Measurements from ENCODE around the gene SELENOV. TPM values are rescaled to one million over a fixed set of nuclear protein-coding genes. Genes with fewer than 3 reads are reported as not detected.

The SELENOV gene, protein sequence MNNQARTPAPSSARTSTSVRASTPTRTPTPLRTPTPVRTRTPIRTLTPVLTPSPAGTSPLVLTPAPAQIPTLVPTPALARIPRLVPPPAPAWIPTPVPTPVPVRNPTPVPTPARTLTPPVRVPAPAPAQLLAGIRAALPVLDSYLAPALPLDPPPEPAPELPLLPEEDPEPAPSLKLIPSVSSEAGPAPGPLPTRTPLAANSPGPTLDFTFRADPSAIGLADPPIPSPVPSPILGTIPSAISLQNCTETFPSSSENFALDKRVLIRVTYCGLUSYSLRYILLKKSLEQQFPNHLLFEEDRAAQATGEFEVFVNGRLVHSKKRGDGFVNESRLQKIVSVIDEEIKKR
- 3.0 TPM for polyA plus RNA-seq (2013, experiment 1 of 2)
- 5.6 TPM for polyA plus RNA-seq (2013, experiment 2 of 2)

DNA sequence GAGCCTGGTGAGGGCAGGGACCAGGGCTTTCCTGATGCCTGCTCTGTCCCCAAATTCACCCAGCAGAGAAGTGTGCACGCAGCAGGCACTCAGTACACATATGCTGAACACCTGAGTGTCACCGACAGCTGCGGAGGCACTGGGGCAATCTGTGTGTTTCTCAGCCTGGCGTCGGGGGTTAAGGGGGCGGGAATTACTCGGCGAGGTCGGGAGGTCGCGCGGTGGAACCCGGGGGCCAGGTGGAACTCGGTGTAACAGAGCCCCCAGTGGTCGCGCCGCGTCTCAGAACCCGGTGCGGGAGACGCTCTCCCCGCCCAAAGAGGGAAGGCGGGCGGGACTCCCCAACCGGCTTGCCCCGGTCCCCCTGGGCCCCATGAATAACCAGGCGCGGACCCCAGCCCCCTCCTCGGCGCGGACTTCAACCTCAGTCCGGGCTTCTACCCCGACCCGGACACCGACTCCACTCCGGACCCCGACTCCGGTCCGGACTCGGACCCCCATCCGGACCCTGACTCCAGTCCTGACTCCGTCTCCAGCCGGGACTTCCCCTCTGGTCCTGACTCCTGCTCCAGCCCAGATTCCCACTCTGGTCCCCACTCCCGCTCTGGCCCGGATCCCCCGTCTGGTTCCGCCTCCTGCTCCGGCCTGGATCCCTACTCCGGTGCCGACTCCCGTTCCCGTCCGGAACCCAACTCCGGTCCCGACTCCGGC, at the start of gene SELENOV:
TSS of gene SELENOV (plus strand) at position 300 of the 711 bp plus-strand sequence. CDS start at position 374, 74 bp downstream.
- Histone ChIP-seq H3K27me3 (ENCODE audit: insufficient read depth, low read length) (peaks cover 26% of the 10 kb centered on the region), H3K9ac (ENCODE audit: low read depth, low read length) (peak within 1 kb of the TSS; percentile 77), H3K4me1 (ENCODE audit: insufficient read depth, low read length) (peaks cover 3% of the 10 kb centered on the region), H3K27ac (ENCODE audit: low read depth, low read length) (peak within 1 kb of the TSS; percentile 53; the same call in 1 of the 2 replicates), H3K9me3 (ENCODE audit: insufficient read depth, low read depth, low read length) (no peaks in the 10 kb centered on the region), H3K36me3 (ENCODE audit: insufficient read depth, low read length) (no peaks in the 10 kb centered on the region), H3K4me3 (ENCODE audit: low read length) (peak within 1 kb of the TSS; percentile 89)
- WGBS: under 1% methylated on average over 56 of the region's 56 CpGs

DNA sequence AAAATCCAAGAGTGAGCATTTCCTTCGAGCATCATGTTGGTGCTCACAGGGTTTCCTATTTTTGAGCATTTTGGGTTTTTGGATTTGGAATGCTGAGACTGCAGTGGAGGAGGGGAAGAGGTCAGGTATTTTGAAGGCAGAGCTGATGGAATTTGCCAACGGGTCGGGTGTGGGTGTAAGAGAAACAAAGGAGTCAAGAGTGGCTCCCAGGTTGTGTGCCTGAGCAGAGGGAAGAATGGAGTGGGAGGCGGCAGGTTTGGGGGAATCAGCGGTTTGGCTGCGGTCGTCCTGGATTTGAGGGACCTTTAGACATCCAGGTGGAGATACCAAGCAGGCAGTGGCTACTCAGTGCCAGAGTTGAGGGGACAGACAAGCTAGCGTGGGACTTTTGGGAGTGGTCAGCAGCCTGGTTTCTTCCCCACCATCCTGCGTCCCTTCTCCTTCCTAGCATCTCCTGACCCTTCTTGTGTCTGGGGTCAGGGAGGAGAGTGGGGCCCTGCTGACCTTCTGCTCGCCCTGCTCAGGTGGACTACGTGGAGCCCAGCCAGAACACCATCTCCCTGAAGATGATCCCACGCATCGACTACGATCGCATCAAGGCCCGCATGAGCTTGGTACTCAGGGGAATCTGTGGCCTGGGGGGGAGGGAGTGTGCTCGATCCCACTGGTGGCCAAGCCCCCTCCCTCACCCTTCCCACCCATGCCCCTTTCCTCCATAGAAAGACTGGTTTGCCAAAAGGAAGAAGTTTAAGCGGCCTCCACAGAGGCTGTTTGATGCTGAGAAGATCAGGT, 48.8 kb upstream of the SELENOV start:
- H3K36me3 ChIP-seq (ENCODE audit: insufficient read depth, low read length): peaks cover 85% of the 10 kb centered on the region
- H3K9ac ChIP-seq (ENCODE audit: low read depth, low read length): no peak overlapping the region
- no peaks in the 10 kb centered on the region for H3K27me3 ChIP-seq (ENCODE audit: insufficient read depth, low read length)
- H3K27ac ChIP-seq (ENCODE audit: low read depth, low read length): no peak overlapping the region
- no peak overlapping the region for H3K4me3 ChIP-seq (ENCODE audit: low read length)
- H3K9me3 ChIP-seq (ENCODE audit: insufficient read depth, low read depth, low read length): no peaks in the 10 kb centered on the region
- WGBS: 95% methylated on average over 17 of the region's 18 CpGs
- H3K4me1 ChIP-seq (ENCODE audit: insufficient read depth, low read length): no peaks in the 10 kb centered on the region

DNA sequence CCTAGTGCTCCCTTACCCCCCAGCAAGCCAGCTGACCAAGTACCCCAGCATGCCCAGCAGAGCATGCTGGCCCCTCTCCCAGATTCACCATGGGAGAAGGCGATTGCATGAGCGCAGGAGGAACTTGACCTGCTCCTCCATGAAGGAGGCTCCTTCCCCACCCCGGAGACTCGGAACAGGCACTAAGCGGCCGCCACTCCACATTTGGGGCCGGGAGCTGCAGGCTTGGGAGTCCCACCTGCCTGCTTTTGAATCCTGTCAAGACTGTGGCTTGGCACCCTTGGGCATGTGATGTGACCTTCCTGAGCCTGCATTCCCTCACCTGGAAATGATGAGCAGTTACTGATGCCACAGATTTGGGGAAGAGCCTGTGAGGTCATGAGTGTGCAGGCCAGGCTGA, 47.0 kb upstream of the SELENOV start:
- Histone ChIP-seq H3K27ac (ENCODE audit: low read depth, low read length) (no peak overlapping the region), H3K9ac (ENCODE audit: low read depth, low read length) (no peak overlapping the region), H3K27me3 (ENCODE audit: insufficient read depth, low read length) (no peaks in the 10 kb centered on the region), H3K4me1 (ENCODE audit: insufficient read depth, low read length) (no peaks in the 10 kb centered on the region), H3K36me3 (ENCODE audit: insufficient read depth, low read length) (peaks cover 94% of the 10 kb centered on the region), H3K4me3 (ENCODE audit: low read length) (no peak overlapping the region), H3K9me3 (ENCODE audit: insufficient read depth, low read depth, low read length) (no peaks in the 10 kb centered on the region)
- 98% methylated on average over 7 of the region's 7 CpGs for WGBS

DNA sequence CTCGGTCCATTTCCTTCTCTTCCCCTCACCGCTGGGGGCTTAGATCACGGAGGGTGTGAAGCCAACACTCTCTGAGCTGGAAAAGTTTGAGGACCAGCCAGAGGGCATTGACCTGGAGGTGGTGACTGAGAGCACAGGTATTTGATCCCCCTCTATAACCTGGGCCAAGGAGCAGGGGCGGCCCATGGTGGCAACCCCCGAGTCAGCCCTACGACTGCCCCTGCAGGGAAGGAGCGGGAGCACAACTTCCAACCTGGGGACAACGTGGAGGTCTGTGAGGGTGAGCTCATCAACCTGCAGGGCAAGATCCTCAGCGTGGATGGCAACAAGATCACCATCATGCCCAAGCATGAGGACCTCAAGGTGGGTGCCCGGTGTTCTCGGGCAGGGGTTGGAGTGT, 45.9 kb upstream of the SELENOV start:
- H3K4me1 ChIP-seq (ENCODE audit: insufficient read depth, low read length): no peaks in the 10 kb centered on the region
- no peak overlapping the region for H3K9ac ChIP-seq (ENCODE audit: low read depth, low read length)
- no peak overlapping the region for H3K4me3 ChIP-seq (ENCODE audit: low read length)
- 95% methylated on average over 11 of the region's 11 CpGs for WGBS
- no peaks in the 10 kb centered on the region for H3K9me3 ChIP-seq (ENCODE audit: insufficient read depth, low read depth, low read length)
- H3K27ac ChIP-seq (ENCODE audit: low read depth, low read length): no peak overlapping the region
- H3K36me3 ChIP-seq (ENCODE audit: insufficient read depth, low read length): peaks cover 96% of the 10 kb centered on the region
- no peaks in the 10 kb centered on the region for H3K27me3 ChIP-seq (ENCODE audit: insufficient read depth, low read length)

DNA sequence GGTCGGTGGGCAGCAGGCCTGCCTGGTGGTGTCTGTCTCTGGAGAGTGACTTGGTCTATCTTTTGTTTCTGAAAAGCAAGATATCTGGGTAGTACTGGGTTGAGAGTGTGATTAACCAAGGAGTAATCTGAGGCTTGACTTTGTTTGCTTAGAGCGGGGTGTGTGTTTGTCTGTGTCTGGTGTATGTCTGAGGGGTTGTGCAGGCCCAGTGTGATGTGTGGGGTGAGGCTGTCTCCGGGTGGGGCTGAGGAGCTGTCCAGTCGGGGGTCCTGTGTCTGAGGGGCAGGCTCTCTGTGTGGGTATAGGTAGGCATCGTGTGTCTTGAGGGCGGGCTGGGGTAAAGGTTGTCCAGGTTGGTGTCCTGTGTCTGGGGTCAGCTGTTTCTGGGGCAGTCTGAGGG, 45.4 kb upstream of the SELENOV start:
- WGBS: 85% methylated on average over 6 of the region's 6 CpGs
- Histone ChIP-seq H3K9ac (ENCODE audit: low read depth, low read length) (no peak overlapping the region), H3K27ac (ENCODE audit: low read depth, low read length) (no peak overlapping the region), H3K4me1 (ENCODE audit: insufficient read depth, low read length) (no peaks in the 10 kb centered on the region), H3K36me3 (ENCODE audit: insufficient read depth, low read length) (peaks cover 98% of the 10 kb centered on the region), H3K9me3 (ENCODE audit: insufficient read depth, low read depth, low read length) (no peaks in the 10 kb centered on the region), H3K27me3 (ENCODE audit: insufficient read depth, low read length) (no peaks in the 10 kb centered on the region), H3K4me3 (ENCODE audit: low read length) (no peak overlapping the region)

DNA sequence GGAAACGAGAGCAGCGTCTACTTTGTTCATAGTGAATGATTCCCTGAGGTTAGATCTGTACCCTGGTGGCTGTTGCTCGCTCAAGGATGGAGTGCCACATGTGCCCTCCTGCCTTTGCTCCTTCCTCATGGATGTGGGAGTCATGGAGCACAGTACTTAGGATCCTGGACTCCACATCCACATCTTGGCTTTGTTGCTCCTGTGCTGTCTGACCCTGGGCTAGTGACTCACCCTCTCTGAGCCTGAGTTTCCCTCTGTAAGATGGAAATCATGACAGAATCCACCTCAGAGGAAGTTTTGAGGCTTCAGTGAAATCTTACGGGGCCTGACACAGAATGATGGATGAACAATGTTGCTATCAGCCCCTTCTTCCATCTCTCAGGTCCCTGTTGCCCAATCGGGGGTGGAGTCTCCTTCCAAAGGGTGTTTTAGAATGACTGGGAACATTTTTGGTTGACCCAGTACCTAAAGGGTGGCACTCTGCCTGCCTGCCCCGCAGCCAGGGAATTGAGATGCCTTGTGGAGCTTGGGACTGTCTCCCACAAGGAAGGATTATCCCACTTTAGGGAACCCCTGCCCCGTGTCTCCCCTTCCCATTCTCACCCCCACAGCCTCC, 44.1 kb upstream of the SELENOV start:
- H3K9me3 ChIP-seq (ENCODE audit: insufficient read depth, low read depth, low read length): no peaks in the 10 kb centered on the region
- H3K27ac ChIP-seq (ENCODE audit: low read depth, low read length): no peak overlapping the region
- H3K4me3 ChIP-seq (ENCODE audit: low read length): no peak overlapping the region
- no peaks in the 10 kb centered on the region for H3K27me3 ChIP-seq (ENCODE audit: insufficient read depth, low read length)
- no peaks in the 10 kb centered on the region for H3K4me1 ChIP-seq (ENCODE audit: insufficient read depth, low read length)
- H3K9ac ChIP-seq (ENCODE audit: low read depth, low read length): no peak overlapping the region
- 95% methylated on average over 7 of the region's 7 CpGs for WGBS
- peaks cover 95% of the 10 kb centered on the region for H3K36me3 ChIP-seq (ENCODE audit: insufficient read depth, low read length)

DNA sequence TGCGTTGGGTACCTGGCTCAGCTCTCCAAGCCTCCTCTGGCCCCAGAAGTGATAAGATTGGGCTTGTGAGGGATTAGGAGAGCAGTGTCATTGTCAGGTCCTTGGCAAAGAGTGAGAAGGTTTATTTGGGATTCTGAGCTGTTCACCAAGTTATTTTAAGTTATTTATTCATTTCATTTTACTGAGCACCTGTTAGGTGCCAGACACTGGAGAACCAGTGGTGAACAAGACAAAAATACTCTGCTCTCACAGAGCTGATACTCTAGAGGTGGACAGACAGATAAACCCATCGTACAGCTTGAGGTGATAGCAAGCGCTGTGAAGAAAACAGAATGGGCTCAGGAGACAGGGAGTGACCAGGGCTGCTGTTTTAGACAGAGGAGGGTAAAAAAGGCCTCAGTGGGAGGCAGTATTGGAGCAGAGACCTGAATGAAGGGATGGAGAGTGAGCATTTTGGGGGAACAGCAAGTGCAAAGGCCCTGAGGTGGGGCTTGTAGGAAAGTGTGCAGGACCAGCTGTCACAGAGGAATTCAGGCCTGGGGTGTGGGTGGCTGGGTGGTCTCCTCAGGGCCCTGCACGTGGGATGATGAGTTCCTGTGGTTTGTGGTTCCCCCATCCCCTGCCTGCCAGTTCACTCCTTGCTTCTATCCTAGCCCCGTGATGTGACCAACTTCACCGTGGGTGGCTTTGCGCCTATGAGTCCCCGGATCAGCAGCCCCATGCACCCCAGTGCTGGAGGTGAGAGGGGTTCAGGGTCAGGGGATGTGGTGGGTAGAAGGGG, 43.0 kb upstream of the SELENOV start:
- no peak overlapping the region for H3K4me3 ChIP-seq (ENCODE audit: low read length)
- no peaks in the 10 kb centered on the region for H3K9me3 ChIP-seq (ENCODE audit: insufficient read depth, low read depth, low read length)
- H3K27me3 ChIP-seq (ENCODE audit: insufficient read depth, low read length): no peaks in the 10 kb centered on the region
- H3K27ac ChIP-seq (ENCODE audit: low read depth, low read length): no peak overlapping the region
- H3K9ac ChIP-seq (ENCODE audit: low read depth, low read length): no peak overlapping the region
- 94% methylated on average over 8 of the region's 8 CpGs for WGBS
- peaks cover 95% of the 10 kb centered on the region for H3K36me3 ChIP-seq (ENCODE audit: insufficient read depth, low read length)
- no peaks in the 10 kb centered on the region for H3K4me1 ChIP-seq (ENCODE audit: insufficient read depth, low read length)

DNA sequence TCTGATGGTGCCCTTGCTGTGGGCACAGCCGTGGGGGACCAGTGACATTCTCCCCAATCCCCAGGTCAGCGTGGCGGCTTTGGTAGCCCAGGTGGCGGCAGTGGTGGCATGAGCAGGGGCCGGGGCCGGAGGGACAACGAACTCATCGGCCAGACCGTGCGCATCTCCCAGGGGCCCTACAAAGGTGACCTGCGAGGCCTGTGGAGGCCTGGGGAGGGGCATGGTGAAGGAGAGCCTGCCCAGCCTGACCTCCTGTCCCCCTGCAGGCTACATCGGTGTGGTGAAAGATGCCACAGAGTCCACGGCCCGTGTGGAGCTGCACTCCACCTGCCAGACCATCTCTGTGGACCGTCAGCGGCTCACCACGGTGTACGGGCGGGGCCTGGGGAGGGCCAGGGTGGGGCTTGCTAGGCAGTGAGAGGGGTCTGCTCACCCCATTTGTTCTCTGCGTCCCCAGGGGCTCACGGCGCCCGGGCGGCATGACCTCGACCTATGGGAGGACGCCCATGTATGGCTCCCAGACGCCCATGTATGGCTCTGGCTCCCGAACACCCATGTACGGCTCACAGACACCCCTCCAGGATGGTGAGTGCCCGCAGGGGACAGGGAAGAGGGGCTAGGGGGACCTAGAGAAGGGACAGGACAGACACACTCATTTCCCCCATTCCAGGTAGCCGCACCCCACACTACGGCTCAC, 42.0 kb upstream of the SELENOV start:
- H3K27ac ChIP-seq (ENCODE audit: low read depth, low read length): no peak overlapping the region
- no peaks in the 10 kb centered on the region for H3K4me1 ChIP-seq (ENCODE audit: insufficient read depth, low read length)
- no peaks in the 10 kb centered on the region for H3K27me3 ChIP-seq (ENCODE audit: insufficient read depth, low read length)
- H3K9ac ChIP-seq (ENCODE audit: low read depth, low read length): no peak overlapping the region
- H3K36me3 ChIP-seq (ENCODE audit: insufficient read depth, low read length): peaks cover 85% of the 10 kb centered on the region
- H3K9me3 ChIP-seq (ENCODE audit: insufficient read depth, low read depth, low read length): no peaks in the 10 kb centered on the region
- no peak overlapping the region for H3K4me3 ChIP-seq (ENCODE audit: low read length)
- 96% methylated on average over 32 of the region's 32 CpGs for WGBS

DNA sequence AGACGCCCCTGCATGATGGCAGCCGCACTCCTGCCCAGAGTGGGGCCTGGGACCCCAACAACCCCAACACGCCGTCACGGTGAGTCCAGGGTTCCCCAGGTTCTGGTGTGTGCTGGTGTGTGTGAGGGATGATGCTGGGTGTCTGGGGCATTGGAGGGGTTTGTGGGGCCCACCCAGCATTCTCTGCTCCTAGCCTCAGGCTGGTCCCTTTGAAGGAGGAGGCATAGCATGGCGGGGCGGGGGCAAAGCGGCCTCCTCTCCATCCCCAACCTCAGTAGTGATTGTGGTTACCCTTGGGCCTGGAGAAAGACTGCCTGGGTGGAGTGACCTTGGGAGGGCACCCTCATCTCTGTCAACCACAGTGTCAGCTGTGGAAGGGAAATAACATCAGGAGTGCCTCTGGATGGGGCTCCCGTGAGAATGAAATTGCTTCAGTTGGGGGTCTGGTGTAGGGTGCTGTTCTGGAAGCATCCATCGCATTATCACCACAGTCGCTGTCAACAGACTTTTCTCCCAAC, 41.4 kb upstream of the SELENOV start:
- Histone ChIP-seq H3K27ac (ENCODE audit: low read depth, low read length) (no peak overlapping the region), H3K4me3 (ENCODE audit: low read length) (no peak overlapping the region), H3K9me3 (ENCODE audit: insufficient read depth, low read depth, low read length) (no peaks in the 10 kb centered on the region), H3K4me1 (ENCODE audit: insufficient read depth, low read length) (no peaks in the 10 kb centered on the region), H3K9ac (ENCODE audit: low read depth, low read length) (no peak overlapping the region), H3K27me3 (ENCODE audit: insufficient read depth, low read length) (no peaks in the 10 kb centered on the region), H3K36me3 (ENCODE audit: insufficient read depth, low read length) (peaks cover 79% of the 10 kb centered on the region)
- 94% methylated on average over 10 of the region's 11 CpGs for WGBS
